Hepatocyte (in vitro differentiated cells): Measurements from ENCODE around the gene ATP8A1. TPM values are rescaled to one million over a fixed set of nuclear protein-coding genes. Genes with fewer than 3 reads are reported as not detected.
"Not testable (repeated sequence)": the region's sequence is repeated elsewhere in the genome, so short reads cannot be mapped to it uniquely, and the experiment has no call there.

Source experiments
- DNase-seq: peaks from one replicate; pipeline ENCODE4 v3.0.0-alpha.2; 2016; ENCODE audit warnings: low spot score
- H2AFZ ChIP-seq: fragments of 200-600 bp; sonication (generic); 2 replicates; pipeline ENCODE4 v1.6.0; 2016; ENCODE audit warnings: antibody characterized with exemption, mild to moderate bottlenecking
- H3K27ac ChIP-seq: fragments of 200-600 bp; sonication (generic); 2 replicates; pipeline ENCODE4 v1.5.1; 2016; ENCODE audit warnings: mild to moderate bottlenecking
- H3K27me3 ChIP-seq: fragments of 200-600 bp; sonication (generic); 2 replicates; pipeline ENCODE4 v1.6.1; 2016
- H3K36me3 ChIP-seq: fragments of 200-600 bp; sonication (generic); replicated peaks from 2 replicates; pipeline ENCODE4 v1.5.1; 2016; ENCODE audit warnings: low read depth; ENCODE audit not compliant: insufficient read depth
- H3K4me1 ChIP-seq: fragments of 200-600 bp; sonication (generic); 2 replicates; pipeline ENCODE4 v1.5.1; 2016; ENCODE audit warnings: mild to moderate bottlenecking, moderate library complexity; ENCODE audit not compliant: insufficient read depth
- H3K4me2 ChIP-seq: fragments of 200-600 bp; sonication (generic); 2 replicates; pipeline ENCODE4 v1.6.0; 2016
- H3K4me3 ChIP-seq: fragments of 200-600 bp; sonication (generic); 2 replicates; pipeline ENCODE4 v1.5.1; 2016; ENCODE audit warnings: mild to moderate bottlenecking
- H3K79me2 ChIP-seq: fragments of 200-600 bp; sonication (generic); 2 replicates; pipeline ENCODE4 v1.6.0; 2017; ENCODE audit warnings: mild to moderate bottlenecking
- H3K9me2 ChIP-seq: fragments of 200-600 bp; sonication (generic); replicated peaks from 2 replicates; pipeline ENCODE4 v1.6.0; 2017; ENCODE audit warnings: mild to moderate bottlenecking; ENCODE audit not compliant: insufficient read depth
- H3K9me3 ChIP-seq: fragments of 200-600 bp; sonication (generic); 2 replicates; pipeline ENCODE4 v1.5.1; 2016; ENCODE audit warnings: low read depth, mild to moderate bottlenecking
- H4K20me1 ChIP-seq: fragments of 200-600 bp; sonication (generic); 2 replicates; pipeline ENCODE4 v1.6.0; 2016; ENCODE audit warnings: mild to moderate bottlenecking; ENCODE audit not compliant: insufficient read depth, poor library complexity, severe bottlenecking
- EZH2 ChIP-seq: fragments of 200-600 bp; sonication (generic); IDR thresholded peaks from 2 replicates; pipeline ENCODE4 v1.6.1; 2016; ENCODE audit warnings: antibody characterized with exemption, mild to moderate bottlenecking, borderline replicate concordance
- EZH2phosphoT487 ChIP-seq: fragments of 200-600 bp; sonication (generic); IDR thresholded peaks from one replicate; pipeline ENCODE4 v1.6.1; 2018; ENCODE audit warnings: antibody characterized with exemption, mild to moderate bottlenecking, low read depth, moderate library complexity; ENCODE audit not compliant: unreplicated experiment, severe bottlenecking
- WGBS: methylation state at CpG from one replicate; pipeline ENCODE4 v1.1.6; 2016; ENCODE audit warnings: low lambda C conversion rate; ENCODE audit errors: missing lambda C conversion rate; 5-methylcytosine and 5-hydroxymethylcytosine counted together
- polyA plus RNA-seq: library from polyadenylated mRNA; unstranded; fragments of >200 nt; fragmentation: Nextera tagmentation; extraction: Ambion mirVana; gene quantifications from 2 replicates; pipeline ENCODE4 v1.2.1, GENCODE V29; 2016
- total RNA-seq: library from RNA; depleted of rRNA; stranded (reverse); fragments of >200 nt; gene quantifications from 2 replicates; pipeline ENCODE4 v1.2.3, GENCODE V29; 2014
- TF ChIP-seq, protein P1 (sequence below): fragments of 200-600 bp; sonication (generic); IDR thresholded peaks from 2 replicates; pipeline ENCODE4 v1.5.1; 2016; ENCODE audit warnings: antibody characterized with exemption, mild to moderate bottlenecking; ENCODE audit not compliant: poor library complexity

ATP8A1 gene
- total and polyA plus RNA-seq, 2 experiments from 2014 or later = 3.3 to 42.1 TPM

DNA sequence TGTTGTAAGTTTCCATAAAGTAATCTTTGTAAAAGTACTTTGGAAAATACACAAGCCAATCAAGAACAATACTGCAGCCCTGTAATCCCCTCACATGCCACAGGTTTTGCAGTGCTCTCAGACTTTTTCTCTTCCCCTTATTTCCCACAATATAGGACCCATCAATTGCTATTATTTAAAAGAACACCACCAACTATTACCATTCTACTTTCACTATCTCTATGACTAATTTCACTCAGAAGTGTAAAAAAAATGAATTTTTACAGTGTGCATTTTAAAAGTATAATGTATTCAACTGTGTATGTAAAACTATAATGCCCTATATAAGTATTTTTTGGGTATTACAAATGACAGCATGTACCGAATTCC, 1.7 kb downstream of the ATP8A1 start:
- H4K20me1 ChIP-seq = no peaks in the 10 kb centered on the region
- H3K9me3 ChIP-seq = no peaks in the 10 kb centered on the region
- peak overlapping the region; percentile 75 for H3K27ac ChIP-seq
- H2AFZ ChIP-seq = no peak overlapping the region
- 94% methylated on average over 1 of the region's 1 CpG for WGBS
- H3K4me1 ChIP-seq = peaks cover 14% of the 10 kb centered on the region
- H3K79me2 ChIP-seq = peaks cover 31% of the 10 kb centered on the region
- peak overlapping the region; percentile 92 for H3K4me3 ChIP-seq
- no peaks in the 10 kb centered on the region for H3K27me3 ChIP-seq
- no peaks in the 10 kb centered on the region for H3K9me2 ChIP-seq
- DNase-seq = no peak
- H3K4me2 ChIP-seq = peak overlapping the region; percentile 78
- no peaks in the 10 kb centered on the region for H3K36me3 ChIP-seq
- no peak for TF ChIP-seq EZH2phosphoT487
- TF ChIP-seq, protein P1, sequence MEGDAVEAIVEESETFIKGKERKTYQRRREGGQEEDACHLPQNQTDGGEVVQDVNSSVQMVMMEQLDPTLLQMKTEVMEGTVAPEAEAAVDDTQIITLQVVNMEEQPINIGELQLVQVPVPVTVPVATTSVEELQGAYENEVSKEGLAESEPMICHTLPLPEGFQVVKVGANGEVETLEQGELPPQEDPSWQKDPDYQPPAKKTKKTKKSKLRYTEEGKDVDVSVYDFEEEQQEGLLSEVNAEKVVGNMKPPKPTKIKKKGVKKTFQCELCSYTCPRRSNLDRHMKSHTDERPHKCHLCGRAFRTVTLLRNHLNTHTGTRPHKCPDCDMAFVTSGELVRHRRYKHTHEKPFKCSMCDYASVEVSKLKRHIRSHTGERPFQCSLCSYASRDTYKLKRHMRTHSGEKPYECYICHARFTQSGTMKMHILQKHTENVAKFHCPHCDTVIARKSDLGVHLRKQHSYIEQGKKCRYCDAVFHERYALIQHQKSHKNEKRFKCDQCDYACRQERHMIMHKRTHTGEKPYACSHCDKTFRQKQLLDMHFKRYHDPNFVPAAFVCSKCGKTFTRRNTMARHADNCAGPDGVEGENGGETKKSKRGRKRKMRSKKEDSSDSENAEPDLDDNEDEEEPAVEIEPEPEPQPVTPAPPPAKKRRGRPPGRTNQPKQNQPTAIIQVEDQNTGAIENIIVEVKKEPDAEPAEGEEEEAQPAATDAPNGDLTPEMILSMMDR = no peak
- no peak for TF ChIP-seq EZH2

DNA sequence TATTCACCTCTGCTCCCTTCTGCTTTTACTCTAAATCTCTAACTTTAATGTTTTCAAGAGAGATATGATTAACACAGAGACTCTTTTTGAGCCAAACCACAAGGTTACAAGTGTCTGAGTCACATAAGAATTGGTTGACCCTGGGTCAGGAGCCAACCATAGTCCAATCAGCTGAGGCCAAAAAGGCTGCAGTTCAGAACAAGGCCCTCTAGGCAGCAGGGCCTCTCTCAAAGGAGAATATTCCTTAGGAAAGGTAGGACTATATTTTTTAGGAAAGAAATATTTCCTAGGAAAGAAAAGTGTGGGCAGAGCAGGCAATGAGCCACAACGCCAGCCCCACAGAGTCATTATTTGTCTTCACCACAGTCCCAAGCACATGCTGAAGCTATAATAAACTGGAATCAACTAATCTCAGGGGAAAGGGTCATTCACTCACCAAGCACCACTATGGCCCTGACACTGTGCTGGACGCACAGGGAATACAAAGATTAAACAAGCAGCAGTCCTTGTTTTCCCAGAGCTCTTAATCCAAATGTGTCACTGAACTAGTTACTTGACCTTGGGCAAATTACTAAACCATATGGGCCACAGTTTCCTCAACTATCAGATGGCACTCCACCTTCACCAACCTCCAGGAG, 2.2 kb downstream of the ATP8A1 start:
- Histone ChIP-seq H3K4me2 (peak overlapping the region; percentile 78), H3K9me2 (no peaks in the 10 kb centered on the region), H3K27me3 (no peaks in the 10 kb centered on the region), H3K27ac (peak overlapping the region; percentile 75), H3K9me3 (no peaks in the 10 kb centered on the region), H2AFZ (no peak overlapping the region), H3K4me3 (no peak overlapping the region), H3K4me1 (peaks cover 14% of the 10 kb centered on the region), H4K20me1 (no peaks in the 10 kb centered on the region), H3K79me2 (peaks cover 36% of the 10 kb centered on the region), H3K36me3 (no peaks in the 10 kb centered on the region)
- DNase-seq = no peak
- WGBS = 65% methylated on average over 2 of the region's 2 CpGs
- TF ChIP-seq, protein P1 = no peak
- TF ChIP-seq EZH2 (no peak), EZH2phosphoT487 (no peak)

DNA sequence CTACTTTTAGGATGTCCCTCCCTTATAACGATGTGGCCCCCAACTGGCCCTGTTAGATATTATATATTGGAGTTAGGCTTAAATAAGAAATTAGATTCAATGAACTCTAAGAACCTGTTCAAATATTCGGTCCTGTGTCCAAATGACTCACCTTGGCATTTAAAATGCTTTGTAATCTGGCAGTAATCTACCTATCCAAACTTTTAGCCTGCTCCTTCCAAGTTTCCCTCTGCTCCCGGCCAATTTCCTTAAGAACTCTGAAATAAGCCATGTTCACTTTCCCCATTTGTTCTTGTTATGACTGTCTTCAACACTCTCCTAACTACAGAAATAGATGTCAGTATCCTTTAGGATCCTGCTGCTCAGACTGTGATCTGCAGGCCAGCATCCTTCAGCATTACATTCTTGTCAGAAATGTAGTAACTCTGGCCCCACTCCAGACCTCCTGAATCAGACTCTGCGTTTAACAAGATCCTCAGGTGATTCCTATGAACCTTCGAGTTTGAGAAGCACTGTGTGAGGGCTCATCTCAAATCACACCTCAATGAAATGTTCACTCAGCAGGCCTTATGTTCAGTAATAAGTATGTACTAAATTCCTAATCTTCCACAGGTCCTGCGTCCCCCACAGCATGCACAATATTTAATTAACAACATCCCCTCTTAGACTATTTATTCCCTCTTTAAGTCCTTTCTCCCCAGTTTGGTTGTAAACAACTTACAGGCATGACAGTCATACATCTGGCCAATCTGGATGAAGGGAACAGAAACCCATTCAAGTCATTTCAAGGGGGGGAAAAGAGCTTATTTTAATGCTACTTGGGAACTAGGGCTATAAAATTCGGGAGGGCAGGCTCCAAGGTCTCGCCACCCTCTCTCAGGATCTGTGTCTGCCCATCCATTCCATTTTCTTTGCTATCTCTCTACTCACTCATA, 3.0 kb downstream of the ATP8A1 start:
- TF ChIP-seq, protein P1 = no peak
- TF ChIP-seq EZH2phosphoT487 (no peak), EZH2 (no peak)
- no peaks in the 10 kb centered on the region for H3K36me3 ChIP-seq
- H3K9me2 ChIP-seq = no peaks in the 10 kb centered on the region
- no peaks in the 10 kb centered on the region for H4K20me1 ChIP-seq
- peak overlapping the region; percentile 75 for H3K27ac ChIP-seq
- H3K4me2 ChIP-seq = peak overlapping the region; percentile 78
- H3K79me2 ChIP-seq = peaks cover 43% of the 10 kb centered on the region
- no peak overlapping the region for H3K4me3 ChIP-seq
- 80% methylated on average over 8 of the region's 8 CpGs for WGBS
- H3K4me1 ChIP-seq = peaks cover 14% of the 10 kb centered on the region
- H2AFZ ChIP-seq = no peak overlapping the region
- no peaks in the 10 kb centered on the region for H3K9me3 ChIP-seq
- no peak for DNase-seq
- H3K27me3 ChIP-seq = no peaks in the 10 kb centered on the region

DNA sequence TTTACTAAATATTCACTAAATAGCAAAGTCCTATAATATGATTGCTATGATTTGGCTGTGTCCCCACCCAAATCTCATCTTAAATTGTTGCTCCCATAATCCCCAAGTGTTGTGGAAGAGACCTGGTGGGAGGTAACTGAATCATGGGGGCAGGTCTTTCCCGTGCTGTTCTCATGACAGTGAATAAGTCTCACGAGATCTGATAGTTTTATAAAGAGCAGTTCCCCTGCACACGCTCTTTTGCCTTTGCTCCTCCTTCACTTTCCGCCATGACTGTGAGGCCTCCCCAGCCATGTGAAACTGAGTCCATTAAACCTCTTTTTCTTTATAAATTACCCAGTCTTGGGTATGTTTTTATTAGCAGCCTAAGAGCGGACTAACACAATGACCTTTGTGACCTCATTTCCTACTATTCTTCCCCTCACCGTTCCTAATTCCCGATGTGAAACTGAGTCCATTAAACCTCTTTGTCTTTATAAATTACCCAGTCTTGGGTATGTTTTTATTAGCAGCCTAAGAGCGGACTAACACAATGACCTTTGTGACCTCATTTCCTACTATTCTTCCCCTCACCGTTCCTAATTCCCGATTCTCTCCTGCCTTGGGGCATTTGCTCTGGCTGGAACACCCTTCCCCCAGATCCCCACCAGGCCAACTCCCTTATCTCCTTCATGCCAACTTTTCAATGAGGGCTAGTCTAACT, 4.2 kb downstream of the ATP8A1 start:
- H3K4me1 ChIP-seq, H2AFZ ChIP-seq, H3K9me3 ChIP-seq, H3K27me3 ChIP-seq, DNase-seq, H3K9me2 ChIP-seq, H4K20me1 ChIP-seq, H3K4me2 ChIP-seq, H3K27ac ChIP-seq, H3K36me3 ChIP-seq, H3K4me3 ChIP-seq: not testable (repeated sequence)
- peaks cover 55% of the 10 kb centered on the region for H3K79me2 ChIP-seq
- 85% methylated on average over 10 of the region's 10 CpGs for WGBS
